ENCODE results near the gene PLS1.
"Not testable (repeated sequence)": the region's sequence is repeated elsewhere in the genome, so short reads cannot be mapped to it uniquely, and the experiment has no call there.

DNA sequence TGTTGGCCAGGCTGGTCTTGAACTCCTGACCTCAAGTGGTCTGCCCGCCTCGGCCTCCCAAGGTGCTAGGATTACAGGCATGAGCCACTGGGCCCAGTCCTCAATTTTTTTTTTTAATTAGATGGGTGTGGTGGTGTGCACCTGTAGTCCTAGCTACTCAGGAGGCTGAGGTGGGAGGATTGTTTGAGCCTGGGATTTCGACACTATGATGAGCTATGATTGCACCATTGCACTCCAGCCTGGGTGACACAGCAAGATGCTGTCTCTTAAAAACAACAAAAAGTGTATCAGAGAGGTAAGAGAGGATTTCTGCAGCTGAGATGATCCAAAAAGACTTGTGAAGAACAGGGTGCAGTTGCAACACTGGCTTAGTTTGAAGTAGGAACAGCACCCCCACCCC, 118.7 kb downstream of the PLS1 start:
- not testable (repeated sequence) for TF ChIP-seq EZH2 (IDR thresholded peaks at IDR 0.05; ENCODE audit: insufficient read depth, poor library complexity, severe bottlenecking); EZH2phosphoT487 (IDR thresholded peaks at IDR 0.05; ENCODE audit: insufficient read depth, low read depth)
